A673 (cell line): ENCODE data around the gene GALNT14.

ENCODE experiments used
- CTCF ChIP-seq: fragments of 300-800, 200-600 bp; sonication (generic); conservative IDR thresholded peaks from 2 replicates; pipeline ENCODE4 v1.5.1; 2017; ENCODE audit warnings: low read depth, mild to moderate bottlenecking, antibody characterized with exemption, low read length, moderate library complexity, mixed read lengths
- EZH2 ChIP-seq: fragments of 200-600 bp; sonication (generic); IDR thresholded peaks from 2 replicates; pipeline ENCODE4 v1.6.1; 2017; ENCODE audit warnings: borderline replicate concordance, low read depth, mild to moderate bottlenecking, mixed read lengths, antibody characterized with exemption, low read length; ENCODE audit not compliant: poor library complexity, severe bottlenecking

DNA sequence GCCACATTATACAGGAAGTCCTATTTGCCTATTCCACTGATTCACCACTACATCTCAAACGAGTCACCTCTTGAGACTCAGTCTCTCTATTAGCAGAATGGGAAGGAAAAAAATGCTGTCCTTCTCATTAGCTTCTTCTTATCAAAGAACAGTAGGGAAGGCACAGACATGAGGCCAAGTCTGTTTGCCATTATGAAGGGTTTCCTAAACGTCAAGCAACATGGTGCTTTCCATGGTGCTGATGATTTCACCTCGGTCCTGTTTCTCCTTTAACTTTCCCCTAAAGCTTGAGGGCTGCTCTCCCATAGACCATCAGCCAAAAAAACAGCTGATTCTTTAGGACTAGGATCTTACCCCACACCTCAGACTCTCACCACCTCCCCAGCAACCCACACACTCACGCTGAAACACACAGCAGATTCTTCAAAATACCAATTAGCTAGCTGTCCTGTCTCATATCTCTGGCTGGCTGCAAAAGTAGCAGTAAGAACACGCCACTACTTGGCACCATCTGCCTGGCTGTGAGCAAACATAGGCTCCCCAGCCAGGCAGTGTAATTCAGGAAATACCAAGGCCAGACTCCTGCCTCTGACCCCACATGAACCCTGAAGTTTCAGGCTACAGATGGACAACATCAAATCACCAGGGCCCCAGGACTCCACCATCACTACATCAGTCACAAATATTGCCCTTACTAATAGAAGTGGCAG lies 30.5 kb downstream of the GALNT14 start:
- no peak for TF ChIP-seq CTCF
- no peak for TF ChIP-seq EZH2
